Measurements from ENCODE around the gene HMG20A.
"Not testable (repeated sequence)": the region's sequence is repeated elsewhere in the genome, so short reads cannot be mapped to it uniquely, and the experiment has no call there.

Gene HMG20A

GRCh38 chr15:77409259-77410156, 11.2 kb upstream of the HMG20A start:
- no peak for DNase-seq

DNA sequence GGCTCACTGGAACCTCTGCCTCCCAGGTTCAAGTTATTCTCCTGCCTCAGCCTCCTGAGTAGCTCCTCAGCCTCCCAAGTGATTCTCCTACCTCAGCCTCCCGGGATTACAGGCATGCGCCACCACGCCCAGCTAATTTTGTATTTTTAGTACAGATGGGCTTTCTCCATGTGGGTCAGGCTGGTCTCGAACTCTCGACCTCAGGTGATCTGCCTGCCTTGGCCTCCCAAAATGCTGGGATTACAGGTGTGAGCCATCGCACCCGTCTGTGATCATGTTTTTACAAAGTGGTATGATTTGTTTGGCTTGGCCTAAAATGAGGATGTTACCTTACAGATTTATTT, 10.6 kb upstream of the HMG20A start:
- DNase-seq, result not testable (repeated sequence)

GRCh38 chr15:77410701-77411618, 9.7 kb upstream of the HMG20A start:
- DNase-seq, result peak in 1 of 2 experiments; percentile 26

GRCh38 chr15:77411619-77411976, 9.1 kb upstream of the HMG20A start:
- no peak for DNase-seq

GRCh38 chr15:77412972-77413698, 7.6 kb upstream of the HMG20A start:
- no peak for DNase-seq

DNA sequence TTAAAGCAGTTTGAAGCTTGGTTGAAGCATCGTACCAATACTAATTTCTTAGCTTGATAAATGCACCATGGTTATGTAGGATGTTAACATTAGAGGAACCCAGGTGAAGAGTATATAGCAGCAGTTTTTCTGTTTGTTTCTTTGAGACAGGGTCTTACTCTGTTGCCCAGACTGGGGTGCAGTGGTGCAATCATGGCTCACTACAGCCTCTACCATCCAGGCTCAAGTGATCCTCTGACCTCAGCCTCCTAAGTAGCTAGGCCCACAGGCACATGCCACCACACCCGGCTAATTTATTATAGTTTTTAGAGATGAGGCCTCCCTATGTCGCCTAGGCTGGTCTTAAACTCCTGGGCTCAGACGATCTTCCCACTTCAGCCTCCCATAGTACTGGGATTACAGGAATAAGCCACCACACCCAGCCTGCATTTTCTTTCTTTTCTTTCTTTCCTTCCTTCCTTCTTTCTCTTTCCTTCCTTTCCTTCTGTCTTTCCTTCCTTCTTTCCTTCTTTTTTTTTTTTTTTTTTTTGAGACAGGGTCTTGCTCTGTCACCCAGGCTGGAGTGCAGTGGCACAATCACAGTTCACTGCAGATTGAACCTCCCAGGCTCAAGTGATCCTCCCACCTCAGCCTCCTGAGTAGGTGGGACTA, 6.9 kb upstream of the HMG20A start:
- no peak for DNase-seq

DNA sequence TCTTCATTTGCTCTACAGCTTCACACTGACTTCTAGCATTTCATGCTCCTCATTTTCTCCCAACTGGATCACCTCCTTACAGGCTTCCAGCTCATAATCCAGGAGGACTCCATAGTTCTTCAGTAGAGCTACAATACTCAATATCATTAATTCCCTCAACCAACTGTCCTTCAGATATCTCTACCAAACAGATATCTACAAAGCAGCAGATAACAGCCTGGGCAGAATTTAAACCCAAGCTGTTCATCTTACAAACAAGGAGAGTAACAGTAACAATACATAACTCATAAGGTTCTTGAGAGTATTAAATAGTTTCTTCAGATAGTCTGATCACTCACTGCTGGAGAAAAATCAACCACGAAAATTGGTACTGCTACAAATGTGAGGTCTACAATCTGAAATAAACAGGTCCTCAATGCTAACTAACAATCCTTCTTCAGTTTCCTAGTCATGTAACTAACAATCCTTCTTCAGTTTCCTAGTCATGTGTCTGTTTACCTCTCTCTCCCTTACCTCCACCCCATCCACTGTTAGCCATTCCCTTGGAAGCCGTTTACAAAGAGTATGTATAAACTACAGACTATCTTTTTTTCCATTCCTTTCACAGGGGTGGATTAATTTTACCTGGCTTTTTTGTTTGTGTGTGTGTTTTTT, 5.8 kb upstream of the HMG20A start:
- no peak for DNase-seq

GRCh38 chr15:77415450-77416147, 5.1 kb upstream of the HMG20A start:
- DNase-seq, result no peak

GRCh38 chr15:77416148-77416455, 4.6 kb upstream of the HMG20A start:
- DNase-seq, result no peak

GRCh38 chr15:77416954-77417353, 3.7 kb upstream of the HMG20A start:
- DNase-seq, result no peak

DNA sequence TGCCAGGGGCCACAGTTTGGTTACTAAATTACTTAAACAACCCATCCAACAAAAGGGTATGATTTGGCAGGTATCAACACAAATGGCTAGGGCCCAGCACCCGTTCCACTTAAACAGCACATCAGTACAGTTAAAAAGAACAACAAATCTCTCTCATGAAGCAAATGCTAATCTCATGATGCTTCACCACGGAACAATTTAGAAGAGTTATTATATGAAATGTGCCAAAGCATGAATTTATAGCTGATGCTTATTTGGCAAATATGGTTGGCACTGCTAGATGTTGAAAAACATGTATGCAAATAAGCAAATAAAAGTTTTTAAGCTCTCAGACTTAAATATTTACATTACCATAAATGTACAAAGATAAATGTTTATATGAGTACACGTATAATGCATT, 3.1 kb upstream of the HMG20A start:
- DNase-seq, result no peak

DNA sequence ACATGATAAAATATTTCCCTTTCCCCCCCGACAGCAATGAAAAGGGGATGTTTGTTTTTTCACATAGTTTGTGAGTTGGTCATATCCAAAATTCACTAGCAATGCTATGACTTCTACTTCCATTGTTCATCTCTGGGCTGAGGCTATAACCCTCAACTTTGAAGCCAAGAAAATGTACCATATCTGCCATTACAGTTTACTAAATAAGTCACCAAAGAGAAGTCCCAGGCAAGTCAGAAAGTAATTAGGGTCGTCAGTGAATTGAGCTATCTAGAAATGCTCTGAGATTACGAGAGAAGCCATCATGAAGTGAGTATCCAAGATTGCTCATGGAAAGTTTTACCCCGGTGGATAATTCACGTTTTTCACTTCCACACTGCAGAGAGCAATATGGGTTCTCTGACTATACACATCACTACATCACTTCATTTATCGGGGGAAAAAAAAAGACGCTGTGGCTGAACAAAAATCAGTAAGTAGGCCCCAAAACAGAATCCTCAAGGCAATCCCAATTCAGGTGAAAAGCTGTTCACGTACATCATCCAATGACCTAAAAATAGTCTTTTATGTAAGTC, 2.2 kb upstream of the HMG20A start:
- DNase-seq, result no peak

GRCh38 chr15:77418966-77419835, 1.5 kb upstream of the HMG20A start:
- DNase-seq, result peak in 1 of 2 experiments; percentile 48

DNA sequence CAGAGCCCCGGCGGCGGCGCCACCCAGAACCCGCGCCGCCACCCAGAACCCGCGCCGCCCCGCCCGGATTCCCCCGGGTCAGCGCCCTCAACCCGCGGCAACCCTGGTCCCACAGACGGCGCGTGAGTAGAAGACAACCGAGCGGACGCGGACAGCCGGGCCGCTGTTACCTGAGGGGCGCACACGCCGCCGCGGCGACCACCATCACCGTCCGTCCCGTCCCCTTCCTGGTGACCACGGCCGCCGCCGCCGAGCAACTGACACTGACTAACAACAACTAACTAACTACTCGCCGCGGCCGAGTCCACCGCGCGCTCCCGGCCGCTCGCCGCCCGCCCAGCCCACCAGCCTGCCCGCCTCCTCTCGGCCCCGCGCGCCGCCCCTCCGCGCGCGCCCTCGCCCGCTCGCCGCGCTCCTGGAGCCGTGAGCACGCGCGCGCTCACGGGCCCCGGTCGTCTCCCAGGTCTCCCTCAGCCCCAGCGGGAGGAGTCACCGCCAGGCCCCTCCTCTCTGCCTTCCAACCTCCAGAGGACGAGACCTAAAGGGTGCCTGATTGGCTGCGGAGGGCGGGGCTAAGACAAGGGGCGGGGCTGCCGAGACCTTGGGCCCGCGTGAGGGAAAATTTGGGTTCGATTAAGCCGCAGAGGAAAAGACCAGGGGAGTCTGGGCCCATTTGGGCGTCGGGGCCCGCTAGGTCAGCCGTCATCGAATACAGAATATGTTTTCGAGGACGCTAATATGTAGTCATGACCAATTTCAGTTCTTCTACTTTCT, 665 bp upstream of the HMG20A start, which contains the start of gene PEAK1:
TSS of gene PEAK1 (minus strand) at position 269 of the 774 bp plus-strand sequence. CDS start 238,178 bp downstream, outside the sequence.
- DNase-seq, result peak; percentile 99

GRCh38 chr15:77421370-77421700, 647 bp downstream of the HMG20A start:
- peak in 1 of 2 experiments; percentile 52 for DNase-seq

- DNase-seq, result no peak
Measured at GRCh38 chr15:77425104-77425503, 4.4 kb downstream of the HMG20A start.

DNA sequence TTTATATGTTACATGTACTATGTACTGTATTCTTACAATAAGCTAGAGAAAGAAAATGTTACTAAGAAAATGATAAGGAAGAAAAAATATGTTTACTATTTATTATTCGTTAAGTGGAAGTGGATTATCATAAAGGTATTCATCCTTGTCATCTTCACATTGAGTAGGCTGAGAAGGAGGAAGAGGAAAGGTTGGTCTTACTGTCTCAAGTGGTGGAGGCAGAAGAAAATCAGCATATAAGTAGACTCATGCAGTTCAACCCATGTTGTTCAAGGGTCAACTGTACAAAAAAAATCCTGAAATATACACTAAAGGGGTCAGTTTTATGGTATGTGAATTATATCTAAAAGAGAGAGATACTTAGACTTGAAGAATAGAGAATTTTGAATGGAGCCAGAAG, 5.7 kb downstream of the HMG20A start:
- DNase-seq, result no peak

DNA sequence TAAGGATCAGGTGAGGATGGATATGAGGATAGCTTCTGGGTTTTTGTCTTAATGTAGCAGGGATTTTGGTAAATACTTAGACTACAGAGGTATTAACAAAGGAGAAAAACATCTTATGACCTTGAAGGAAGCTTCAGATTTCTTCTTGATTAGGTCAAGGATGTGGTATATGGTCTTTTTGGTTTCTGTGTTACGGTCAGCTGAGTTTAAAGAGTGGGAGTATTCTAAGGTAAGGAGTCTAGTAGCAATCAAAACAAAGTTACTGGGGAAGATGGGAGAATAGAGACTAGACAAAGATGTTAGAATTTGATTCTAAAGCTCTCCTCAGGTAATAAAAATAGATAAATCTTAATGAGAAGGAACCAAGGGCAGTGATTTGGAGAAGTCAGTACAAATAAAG, 6.2 kb downstream of the HMG20A start:
- DNase-seq, result no peak

DNA sequence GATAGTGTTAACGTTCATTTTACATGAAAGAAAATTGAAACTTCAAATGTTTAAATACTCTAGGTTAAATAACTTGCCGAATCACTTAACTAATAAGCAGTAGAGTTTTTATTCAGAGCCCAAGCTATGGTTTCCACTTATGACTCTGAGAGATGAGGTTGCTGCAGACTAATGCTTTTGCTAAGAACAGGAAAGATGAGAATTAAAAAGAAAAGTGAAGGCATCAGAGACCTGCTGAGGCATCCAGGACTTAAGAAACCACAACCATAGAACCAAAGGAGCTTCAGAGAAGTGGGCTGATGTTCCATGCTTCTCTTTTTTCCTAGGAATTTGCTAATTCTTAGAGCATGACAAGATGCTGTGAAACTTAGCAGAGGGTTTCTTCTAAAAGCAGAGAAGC, 9.5 kb downstream of the HMG20A start:
- no peak for DNase-seq

All from NCI-H524 (cell line).